ENCODE measurements around the gene SLC16A11.
"Not testable (repeated sequence)": the region's sequence is repeated elsewhere in the genome, so short reads cannot be mapped to it uniquely, and the experiment has no call there.

The SLC16A11 gene, protein sequence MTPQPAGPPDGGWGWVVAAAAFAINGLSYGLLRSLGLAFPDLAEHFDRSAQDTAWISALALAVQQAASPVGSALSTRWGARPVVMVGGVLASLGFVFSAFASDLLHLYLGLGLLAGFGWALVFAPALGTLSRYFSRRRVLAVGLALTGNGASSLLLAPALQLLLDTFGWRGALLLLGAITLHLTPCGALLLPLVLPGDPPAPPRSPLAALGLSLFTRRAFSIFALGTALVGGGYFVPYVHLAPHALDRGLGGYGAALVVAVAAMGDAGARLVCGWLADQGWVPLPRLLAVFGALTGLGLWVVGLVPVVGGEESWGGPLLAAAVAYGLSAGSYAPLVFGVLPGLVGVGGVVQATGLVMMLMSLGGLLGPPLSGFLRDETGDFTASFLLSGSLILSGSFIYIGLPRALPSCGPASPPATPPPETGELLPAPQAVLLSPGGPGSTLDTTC
- 0.74 to 0.94 reads per million in 2 donors for total RNA-seq

DNA sequence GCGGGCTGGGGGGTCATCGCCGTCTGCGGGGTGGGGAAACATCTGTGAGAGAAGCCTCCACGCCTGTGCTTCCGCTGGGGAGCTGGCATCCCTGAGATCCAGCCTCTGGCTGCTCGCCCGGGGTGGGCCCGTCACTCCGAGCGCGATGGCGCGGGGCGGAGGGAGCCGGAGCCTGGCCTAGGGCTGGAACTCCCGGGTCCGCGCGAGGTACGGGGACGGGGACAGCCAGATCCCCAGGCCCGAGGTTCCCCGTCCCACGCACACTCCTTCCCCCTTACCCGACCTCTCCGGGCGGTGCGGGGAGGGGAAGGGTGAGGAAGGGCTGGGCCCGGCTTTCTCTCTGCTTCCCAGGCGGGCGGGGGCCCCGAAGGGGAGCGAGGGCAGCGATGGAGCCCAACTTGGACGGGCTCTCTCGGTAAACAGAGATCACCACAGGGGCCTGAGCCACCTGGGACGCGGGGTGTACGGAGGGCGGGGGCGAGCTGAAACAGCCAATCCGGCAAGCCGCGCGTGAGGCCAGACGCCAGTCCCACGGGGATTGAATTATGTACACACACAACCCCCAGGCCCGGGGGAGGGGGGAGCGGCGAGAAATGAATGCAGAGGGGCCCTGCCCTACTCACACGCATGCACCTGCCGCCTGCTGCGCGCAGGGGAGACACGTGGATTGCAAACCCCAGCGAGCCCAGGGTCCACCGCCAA lies at the start of gene SLC16A11:
Gene SLC16A11, minus strand, starts transcription at position 596 of the 702 bp plus-strand sequence. Its CDS starts 579 bp downstream, at position 17.
- peak in 3 of 5 experiments; percentile 6 to 38 (median 12) for DNase-seq

DNA sequence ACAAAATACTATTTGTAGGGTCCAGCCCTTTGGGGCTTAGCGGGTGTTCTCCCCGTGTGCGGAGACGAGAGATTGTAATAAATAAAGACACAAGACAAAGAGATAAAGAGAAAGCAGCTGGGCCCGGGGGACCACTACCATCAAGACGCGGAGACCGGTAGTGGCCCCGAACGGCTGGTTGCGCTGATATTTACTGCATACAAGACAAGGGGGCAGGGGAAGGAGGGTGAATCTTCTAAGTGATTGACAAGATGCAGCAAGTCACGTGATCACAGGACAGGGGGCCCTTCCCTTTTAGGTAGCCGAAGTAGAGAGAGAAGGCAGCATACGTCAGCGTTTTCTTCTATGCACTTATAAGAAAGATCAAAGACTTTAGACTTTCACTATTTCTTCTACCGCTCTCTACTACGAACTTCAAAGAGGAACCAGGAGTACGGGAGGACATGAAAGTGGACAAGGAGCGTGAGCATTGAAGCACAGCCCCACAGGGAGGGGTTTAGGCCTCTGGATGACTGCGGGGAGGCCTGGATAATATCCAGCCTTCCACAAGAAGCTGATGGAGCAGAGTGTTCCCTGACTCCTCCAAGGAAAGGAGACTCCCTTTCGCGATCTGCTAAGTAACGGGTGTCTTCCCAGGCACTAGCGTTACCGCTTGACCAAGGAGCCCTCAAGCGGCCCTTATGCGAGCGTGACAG lies 47.6 kb upstream of the SLC16A11 start:
- DNase-seq, result peak in 2 of 5 experiments; percentile 16 to 23

DNA sequence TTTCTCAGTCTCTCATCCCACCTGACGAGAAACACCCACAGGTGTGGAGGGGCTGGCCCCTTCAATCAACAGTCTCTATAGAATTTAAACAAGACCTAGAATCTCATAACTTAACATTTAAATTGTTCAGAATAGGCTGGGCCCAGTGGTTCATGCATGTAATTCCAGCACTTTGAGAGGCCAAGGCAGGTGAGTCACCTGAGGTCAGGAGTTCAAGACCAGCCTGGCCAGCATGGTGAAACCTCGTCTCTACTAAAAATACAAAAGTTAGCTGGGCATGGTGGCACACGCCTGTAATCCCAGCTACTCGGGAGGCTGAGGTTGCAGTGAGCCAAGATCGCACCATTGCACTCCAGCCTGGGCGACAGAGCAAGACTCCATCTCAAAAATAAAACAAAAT lies 45.7 kb upstream of the SLC16A11 start:
- not testable (repeated sequence) for DNase-seq

DNA sequence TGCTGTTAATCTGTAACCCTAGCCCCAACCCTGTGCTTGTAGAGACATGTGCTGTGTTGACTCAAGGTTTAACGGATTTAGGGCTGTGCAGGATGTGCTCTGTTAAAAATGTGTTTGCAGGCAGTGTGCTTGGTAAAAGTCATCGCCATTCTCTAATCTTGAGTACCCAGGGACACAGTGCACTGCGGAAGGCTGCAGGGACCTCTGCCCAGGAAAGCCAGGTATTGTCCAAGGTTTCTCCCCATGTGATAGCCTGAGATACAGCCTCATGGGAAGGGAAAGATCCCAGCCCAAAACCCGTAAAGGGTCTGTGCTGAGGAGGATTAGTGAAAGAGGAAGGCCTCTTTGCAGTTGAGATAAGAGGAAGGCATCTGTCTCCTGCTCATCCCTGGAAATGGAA lies 44.5 kb upstream of the SLC16A11 start:
- DNase-seq, result not testable (repeated sequence)

DNA sequence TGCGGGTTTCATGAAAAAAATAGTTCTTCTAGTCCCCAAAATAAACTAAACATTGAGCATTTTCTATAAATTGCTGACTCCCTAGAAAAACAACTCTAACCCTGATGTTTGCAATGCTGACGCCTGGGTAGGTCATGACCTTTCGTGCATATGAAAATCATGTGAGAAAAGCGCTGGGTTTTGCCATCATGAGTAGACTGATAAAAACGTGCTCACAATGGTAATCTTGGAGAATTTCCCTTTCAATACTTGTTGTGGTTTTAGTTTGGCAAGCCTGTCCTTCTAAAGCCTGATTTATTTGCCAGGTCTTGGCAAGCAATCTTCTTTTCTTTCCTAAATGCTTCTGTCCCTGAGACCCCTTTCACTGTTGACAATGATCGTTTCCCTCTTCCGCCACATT lies 40.2 kb upstream of the SLC16A11 start:
- no peak for DNase-seq

DNA sequence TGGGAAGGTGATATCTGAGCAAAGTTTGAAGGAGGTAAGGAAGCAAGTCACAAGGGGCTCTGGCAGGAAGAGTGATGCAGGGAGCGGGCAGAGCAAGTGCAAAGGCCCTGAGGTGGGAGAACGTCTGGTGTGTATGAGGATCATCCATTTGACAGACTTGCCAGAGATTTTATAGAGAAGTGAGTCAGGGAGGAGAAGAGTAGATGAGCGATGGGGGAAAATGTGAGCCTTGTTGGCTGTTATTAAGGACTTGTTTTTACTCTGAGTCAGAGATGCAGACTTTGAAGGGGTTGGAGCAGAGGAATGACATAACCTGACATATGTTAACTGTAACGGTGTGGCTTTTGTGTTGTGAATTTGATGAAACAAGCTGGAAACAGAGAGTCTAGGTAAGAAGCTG lies 39.7 kb upstream of the SLC16A11 start:
- DNase-seq, result no peak

DNA sequence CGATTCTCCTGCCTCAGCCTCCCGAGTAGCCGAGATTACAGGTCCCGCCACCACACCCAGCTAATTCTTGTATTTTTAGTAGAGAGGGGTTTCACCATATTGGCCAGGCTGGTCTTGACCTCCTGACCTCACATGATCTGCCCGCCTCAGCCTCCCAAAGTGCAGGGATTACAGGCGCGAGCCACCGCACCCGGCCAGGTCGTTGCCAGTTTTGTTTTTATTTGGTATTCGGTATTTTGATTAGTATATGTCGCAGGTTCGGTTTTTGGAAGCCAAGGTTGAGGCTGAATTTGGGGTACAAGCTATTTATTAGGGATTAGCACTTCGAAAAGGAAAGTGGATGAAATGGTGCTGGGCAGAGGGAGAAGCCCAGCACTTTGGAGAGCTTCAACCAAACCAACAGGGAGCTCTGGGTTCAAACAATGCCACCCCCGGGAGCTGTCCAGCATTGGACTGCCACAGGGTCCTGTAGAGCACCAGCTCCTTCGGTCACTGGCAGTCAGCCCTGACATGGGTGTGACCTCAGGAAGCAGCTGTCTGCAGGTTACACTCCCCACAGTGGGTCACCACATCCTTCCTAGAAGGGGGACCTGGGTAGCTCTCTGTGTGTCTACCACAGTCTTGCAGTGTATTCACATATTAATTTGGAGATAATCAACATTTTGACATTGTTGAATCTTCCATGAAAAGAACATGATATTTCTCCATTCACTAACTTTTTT lies 37.6 kb upstream of the SLC16A11 start:
- DNase-seq, result peak in 2 of 5 experiments; percentile 46 to 61

DNA sequence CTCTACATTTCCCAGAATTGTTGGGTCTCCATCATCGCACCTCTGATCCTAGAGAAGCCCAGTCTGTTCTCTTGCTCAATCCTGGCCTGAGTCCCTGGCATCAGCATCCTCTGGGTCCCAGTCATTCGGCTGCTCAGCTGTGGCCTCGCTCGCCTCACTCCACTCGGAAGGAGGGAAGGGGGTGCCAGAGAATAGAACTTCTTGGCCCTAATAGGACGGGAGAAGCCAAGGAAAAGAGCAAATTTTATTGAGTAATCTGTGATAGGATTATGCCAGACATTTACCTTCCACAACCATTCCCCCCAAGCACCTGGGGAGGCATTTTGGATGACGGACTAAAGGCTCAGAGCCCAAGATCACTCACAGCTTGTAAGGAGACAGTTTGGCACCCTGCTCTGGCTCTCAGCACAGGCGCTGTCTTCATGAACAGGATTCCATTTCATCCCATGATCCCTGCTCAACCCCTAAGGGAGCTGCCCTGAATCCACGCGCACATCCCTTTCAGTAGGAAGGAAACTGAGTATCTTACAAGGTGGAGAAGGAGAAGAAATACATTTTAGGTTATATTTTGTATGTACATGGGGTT lies 36.7 kb upstream of the SLC16A11 start:
- no peak for DNase-seq

DNA sequence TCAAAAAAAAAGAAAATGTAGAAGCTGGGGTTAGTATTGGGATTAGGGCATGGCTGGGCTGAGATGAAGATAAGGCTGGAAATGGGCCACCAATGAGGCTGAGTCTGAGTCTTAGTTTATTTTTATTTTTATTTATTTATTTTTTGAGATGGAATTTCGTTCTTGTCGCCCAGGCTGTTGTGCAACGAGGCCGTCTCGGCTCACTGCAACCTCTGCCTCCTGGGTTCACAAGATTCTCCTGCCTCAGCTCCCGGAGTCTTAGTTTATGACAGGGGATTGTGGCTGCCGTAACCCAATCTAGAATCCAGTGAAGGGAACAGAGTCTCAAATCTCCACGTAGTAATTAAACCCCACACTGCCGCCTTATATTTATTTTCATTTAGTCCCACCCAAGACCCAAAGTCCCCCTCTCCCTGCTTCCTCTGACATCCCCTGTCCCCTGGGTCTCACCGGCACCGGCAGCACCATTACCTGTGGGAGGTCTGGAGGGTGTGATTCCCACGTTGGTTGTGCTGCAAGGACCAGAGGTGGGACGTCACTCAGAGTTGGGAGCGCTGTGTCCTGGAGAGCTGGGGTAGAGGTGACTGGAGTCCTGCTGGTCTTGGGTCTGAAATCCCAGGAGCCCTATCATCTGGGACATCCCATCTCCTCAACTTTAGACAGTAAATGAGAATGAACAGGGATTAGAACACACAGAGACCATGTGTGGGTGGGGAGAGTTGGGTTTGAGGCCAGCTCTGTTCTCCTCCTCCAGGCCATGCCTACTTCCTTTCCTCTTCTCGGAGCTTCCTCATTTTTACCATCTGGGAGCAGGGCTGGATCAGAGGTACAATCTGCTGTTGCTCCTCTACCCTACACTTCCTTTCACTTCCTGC lies 35.9 kb upstream of the SLC16A11 start, which contains the start of gene CLEC10A:
Gene CLEC10A, minus strand, starts transcription at position 671 of the 875 bp plus-strand sequence. CDS start 1,439 bp downstream, outside the sequence.
- no peak for DNase-seq

DNA sequence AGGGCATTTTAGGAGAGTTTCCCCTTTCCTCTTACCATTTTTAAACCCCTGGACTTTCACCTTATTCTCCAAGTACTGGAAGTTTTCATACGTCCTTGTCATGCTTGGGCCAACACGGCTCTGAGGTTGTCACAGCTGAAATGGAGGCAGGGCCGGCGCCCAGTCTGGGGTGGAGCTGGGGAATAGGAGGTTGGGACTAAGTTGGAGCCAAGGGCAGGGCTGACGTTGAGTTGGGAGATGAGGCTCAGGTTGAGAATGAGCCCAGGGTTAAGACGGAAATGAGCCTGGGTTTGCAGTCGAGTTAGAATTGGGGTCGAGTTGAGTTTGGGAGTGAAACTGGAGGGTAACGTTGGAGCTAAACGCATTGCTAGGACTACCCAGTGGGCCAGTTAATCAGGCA lies 34.8 kb upstream of the SLC16A11 start:
- DNase-seq, result no peak

DNA sequence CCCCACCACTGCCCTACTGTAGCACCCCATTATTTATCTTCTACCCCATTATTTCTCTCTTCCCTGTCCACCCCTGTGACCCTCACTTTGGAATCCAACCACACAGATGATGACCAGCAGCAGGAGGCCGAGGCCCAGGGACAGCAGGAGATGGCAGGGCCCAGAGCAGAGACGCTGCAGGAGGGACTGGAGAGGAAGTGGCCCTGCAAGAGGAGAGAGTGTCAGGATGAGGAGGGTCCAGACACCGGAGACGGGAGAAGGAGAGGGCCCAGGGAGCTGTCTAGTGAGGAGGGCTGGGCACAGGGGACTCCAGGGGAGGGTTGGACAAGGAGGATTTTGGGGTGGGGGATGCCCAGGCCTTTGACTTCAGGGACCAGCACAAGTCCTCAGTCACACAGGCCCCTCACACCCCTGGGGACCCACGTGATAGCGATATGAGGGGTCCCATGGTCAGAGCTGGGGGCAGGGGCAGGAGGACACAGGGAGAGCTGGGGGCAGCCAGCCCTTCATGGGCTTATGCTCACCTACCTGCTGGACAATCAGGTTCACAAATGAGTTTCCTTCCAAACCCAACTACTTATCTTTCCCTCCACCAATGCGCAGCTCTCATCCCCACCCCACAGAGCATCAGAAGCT lies 34.1 kb upstream of the SLC16A11 start:
- no peak for DNase-seq

DNA sequence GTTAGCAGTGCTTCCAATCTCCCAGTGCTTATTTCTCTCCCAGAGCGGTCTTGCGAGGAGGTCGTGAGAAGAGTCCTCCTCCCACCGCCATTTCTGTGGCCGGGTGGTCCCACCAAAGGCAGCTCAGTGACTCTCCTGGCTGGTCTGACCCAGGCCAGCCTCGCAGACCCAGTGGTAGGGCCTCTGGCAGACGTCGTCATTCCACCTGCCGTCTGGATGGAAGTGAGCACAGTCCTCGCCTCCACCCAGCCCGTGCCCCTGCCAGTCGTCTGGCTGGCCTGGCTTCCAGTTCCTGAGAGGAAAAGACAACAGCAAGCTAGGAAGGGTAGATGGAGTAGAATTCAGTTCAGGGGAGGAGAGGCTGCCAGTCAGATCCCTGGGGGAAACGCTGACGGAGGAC lies 31.0 kb upstream of the SLC16A11 start:
- DNase-seq, result no peak

DNA sequence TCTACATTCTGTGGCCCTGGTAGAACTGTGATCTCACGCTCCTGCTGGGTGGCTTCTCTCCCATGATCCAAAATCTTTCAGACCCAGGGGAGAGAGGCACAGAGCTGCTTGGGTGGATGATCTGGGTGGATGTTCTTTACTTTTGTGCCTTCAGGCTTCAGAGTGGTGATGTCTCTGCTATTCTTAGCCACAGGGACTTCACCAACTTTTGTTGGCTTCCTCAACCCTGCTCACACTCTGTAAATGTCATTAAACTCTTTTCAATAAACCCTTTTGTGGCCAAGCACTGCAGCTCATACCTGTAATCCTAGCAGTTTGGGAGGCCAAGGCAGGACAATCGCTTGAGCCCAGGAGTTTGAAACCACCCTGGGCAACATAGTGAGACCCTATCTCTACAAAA lies 28.5 kb upstream of the SLC16A11 start:
- DNase-seq, result no peak

DNA sequence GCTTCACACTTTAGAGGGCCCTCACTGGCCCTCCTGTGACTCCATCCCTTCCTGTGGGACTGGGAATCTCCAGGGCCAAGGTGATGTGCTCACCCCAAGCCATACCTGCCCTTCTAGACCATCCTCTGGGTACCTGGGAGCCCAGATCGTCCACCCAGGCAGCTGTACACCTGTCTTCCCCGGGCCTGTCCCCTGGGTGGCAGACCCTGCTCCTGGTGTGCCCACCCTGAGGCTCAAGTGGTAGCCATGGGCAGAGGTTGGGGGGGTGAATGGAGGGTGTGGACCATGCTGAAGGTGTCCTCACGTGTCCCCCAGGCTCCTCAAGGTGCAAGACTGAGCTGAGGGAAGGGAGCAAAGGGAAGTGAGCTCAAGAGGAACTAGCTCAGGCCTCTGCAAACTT lies 26.8 kb upstream of the SLC16A11 start:
- DNase-seq, result no peak

DNA sequence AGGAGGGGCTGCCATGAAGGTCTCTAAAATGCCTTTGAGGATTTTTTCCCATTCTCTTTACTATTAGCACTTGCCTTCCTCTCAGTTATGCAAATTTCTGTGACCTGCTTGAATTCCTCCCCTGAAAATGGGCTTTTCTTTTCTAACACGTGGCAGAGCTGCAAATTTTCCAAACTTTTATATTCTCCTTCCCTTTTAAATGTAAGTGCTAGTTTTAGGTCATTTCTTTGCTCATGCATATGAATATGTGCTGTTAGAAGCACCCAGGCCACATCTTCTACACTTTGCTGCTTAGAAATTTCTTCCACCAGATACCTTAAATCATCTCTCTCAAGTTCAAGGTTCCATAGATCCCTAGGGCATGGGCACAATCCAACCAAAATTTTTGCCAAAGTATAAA lies 24.4 kb upstream of the SLC16A11 start:
- DNase-seq, result no peak

DNA sequence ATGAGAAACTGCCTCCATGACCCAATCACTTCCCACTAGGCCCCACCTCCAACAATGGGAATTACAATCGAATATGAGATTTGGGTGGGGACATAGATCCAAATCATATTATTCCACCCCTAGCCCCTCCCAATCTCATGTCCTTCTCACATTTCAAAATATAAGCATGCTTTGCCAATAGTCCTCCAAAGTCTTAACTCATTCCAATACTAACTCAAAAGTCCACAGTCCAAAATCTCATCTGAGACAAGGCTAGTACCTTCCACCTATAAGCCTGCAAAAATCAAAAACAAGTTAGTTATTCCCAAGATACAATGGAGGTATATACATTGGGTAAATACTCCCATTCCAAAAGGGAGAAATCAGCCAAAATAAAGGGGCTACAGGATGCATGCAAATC lies 23.3 kb upstream of the SLC16A11 start:
- DNase-seq, result no peak

DNA sequence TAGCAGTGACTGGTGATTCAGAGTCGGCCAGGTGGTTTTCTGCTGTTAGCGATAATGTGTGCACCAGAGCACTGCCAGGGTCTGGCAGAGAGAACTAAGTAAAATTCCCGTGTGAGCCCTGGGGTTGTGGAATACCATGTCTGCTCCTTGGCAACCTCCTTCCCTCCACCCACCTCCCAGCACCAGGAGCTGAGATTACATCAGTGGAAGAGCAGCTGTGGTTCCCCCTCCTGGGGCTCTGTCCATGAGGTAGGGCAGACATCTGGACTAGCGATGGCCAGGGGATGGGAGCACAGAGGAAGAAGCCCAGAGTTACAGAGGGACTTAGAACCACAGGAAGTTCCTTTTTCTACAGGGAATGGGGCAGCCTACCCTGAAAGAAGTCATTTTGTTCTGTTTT lies 20.4 kb upstream of the SLC16A11 start:
- no peak for DNase-seq

DNA sequence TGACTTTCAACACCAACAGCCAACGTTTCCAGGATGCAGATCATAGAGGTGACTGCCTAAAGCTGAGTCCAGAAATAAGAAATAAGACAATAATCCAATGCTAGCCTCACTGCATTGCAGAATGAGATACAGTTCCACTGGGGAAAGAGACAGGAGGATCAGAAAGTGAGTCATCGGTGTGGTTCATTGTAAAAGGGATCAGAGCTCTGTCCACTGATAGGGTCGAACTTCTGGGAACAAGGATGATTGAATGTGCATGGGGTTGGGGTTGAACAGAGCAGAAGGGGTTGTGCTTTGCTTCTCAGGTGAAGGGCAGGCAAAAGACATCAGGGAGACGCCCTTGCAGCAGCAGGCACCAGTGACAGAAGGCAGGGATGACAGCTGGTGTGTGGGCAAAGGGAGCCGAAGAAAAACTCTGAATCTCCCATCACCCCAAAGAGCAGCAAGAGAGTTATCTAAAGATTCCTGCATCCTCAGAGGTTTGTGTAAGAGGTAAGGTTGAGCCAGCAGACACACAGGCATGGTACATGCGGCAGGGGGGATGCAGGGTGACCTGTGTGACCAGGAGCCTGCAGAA lies 19.7 kb upstream of the SLC16A11 start:
- no peak for DNase-seq

DNA sequence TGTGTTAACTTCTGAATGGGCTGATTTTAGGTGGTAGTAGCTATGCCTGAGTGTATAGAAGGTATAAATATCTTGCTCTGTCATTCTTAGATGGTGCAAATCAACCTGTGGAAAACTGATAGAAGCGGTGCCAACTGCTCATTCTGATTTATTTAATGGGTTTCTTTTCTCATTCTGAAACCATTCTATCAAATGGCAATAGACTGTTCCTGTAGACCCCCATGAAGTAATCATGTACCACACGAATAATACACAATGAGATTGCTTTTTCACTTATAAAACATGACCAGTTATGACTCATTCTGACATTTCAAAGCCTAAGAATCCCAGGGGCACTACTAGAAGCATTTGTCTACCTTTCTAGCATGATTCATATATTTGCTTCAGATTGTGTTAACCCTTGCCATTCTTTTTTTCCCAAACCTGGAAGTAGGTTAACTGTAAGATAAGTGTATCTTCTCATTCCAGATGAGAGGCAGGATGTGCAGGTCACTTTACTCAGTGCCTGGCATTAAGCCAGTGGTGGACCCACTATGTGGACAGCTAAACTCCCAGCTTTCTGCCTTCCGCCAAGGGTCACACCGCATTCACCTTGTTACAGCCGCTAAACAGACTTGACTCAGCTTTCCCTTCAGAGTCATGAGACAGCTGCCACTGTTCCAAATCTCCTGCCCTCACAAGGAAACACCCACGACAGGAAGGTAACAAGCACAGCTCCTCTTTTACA lies 16.4 kb upstream of the SLC16A11 start:
- DNase-seq, result no peak

Measured in T-helper 2 cell (primary cell).